Colon (tissue), 2 donors: ENCODE measurements around the gene UBE2O.
"Not testable (repeated sequence)": the region's sequence is repeated elsewhere in the genome, so short reads cannot be mapped to it uniquely, and the experiment has no call there.

ENCODE experiments used
- FAIRE-seq: peaks from 2 replicates; lab custom pipeline; 2012; peaks lifted over from hg19 to GRCh38; lab: Jason Lieb, UNC
- donor health status: control.
- donor health status: control.

Gene UBE2O

DNA sequence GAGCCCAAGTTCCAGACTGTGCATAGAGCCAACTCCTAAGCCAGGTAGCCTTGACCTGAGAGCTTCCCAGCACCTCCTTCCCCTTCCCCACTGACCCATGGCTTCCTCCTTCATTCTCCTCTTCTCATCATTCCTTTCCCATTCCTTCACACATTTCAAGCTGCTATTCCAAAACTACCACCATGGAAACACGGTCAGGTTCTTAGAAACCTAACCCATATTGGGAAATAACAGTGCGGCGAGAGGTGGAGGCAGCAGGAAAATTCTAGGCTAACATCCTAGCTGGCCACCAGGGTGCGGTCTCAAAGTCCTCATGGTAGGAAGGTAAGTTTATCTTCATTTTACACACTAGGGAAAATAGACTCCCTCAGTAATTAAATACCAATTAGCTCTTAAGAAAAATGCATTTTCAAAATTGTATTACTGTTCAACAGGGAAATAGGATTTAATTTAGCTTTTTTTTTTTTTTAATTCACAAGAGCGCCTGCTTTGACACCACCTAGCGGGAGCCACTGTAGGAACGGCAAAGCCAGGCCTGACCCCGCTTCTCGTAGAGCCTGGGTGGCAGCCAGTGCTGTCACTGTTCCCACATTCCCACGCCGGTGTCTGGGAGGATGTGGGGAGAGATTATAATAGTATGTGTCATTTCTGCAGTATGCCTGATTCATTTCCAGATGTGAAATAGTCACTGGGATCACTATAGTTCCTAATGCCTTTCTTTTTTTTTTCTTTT, 82.5 kb downstream of the UBE2O start:
- FAIRE-seq = no peak

DNA sequence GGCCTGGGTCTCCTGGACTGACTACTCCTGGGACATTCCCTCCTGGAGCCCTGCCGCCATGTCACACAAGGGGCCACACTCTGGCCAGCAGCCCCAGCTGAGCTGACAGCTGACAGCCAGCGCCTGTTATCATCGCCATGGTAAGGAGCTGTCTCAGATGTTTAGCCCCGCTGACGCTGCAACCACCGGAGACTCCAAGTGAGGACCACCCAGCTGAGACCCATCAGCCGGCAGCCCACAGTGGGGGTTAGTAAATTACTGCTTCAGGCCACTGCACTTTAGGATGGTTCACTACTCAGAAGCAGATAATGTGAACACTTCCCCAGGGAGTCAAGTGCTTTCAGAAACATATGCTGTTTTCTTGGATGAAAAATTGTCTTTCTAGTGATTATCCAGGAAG, 83.1 kb downstream of the UBE2O start:
- FAIRE-seq = no peak

DNA sequence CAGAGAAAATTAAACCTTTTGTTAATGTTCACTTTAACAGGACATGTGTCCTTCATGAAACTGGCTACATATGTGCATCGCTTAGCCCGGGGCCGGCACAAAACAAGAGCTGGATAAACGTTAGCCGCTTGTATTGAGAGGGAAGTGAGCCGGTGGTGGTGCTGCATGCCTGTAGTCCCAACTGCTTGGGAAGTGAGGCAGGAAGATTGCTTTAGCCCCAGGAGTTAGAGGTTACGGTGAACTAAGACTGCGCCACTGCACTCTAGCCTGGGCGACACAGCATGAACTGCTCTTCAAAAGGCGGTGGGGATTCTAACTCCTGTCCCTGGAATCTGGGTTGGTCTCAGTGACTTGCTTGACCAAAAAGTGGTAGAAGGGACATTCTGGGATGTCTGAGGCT, 83.6 kb downstream of the UBE2O start:
- FAIRE-seq = no peak

DNA sequence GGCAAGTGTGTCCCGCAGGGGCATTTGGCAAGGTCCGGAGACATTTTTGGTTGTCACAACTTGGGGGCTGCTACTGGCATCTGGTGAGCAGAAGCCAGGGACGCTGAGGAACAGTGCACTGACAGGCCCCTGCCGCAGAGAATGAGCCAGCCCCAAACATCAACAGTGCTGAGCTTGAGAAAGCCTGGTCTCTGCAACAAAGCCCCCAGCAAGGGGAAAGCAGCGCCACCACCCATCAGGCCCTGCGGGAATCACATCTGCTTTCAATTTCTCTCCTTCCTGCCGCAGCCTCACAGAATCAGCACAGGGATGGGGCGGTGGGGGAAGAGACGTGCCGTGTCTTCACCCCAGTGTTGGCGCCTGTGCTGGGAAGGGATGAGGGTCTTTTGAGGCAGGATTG, 84.4 kb downstream of the UBE2O start:
- no peak for FAIRE-seq

DNA sequence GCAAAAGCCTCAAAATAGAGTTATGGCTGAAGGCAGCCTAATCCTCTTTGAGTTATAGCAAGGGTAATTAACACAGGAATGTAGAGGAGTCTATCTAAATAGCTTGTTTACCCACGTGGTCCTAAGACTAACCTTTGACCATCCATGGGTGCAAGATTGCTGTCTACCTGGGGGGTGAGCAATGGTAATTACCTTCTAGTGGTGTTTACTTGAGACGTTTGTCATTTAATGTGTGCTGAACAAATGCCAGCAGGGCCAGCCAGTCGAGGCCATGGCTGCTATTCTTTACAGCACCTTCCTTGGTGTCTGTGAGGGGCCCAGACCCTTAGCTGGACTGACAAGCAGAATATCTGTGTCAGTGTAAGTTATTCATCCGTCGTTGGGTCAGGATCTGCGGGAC, 85.3 kb downstream of the UBE2O start:
- no peak for FAIRE-seq

DNA sequence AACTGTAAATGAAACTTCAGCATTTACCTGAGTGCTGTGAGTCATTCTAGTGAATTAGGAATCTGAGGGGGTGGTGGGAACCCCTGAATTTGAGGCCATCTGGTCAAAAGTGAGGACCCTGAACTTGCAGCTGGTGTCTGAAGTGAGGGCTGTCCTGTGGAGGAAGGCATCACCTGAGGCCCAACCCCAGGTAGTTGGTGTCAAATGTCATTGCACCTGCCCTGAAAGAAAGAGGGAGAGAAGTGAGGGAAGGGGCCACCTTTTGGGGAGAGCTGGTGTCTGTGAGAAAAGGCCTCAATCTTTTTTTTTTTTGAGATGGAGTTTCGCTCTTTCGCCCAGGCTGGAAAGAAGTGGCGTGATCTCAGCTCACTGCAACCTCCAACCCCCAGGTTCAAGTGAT, 86.7 kb downstream of the UBE2O start:
- FAIRE-seq = no peak

DNA sequence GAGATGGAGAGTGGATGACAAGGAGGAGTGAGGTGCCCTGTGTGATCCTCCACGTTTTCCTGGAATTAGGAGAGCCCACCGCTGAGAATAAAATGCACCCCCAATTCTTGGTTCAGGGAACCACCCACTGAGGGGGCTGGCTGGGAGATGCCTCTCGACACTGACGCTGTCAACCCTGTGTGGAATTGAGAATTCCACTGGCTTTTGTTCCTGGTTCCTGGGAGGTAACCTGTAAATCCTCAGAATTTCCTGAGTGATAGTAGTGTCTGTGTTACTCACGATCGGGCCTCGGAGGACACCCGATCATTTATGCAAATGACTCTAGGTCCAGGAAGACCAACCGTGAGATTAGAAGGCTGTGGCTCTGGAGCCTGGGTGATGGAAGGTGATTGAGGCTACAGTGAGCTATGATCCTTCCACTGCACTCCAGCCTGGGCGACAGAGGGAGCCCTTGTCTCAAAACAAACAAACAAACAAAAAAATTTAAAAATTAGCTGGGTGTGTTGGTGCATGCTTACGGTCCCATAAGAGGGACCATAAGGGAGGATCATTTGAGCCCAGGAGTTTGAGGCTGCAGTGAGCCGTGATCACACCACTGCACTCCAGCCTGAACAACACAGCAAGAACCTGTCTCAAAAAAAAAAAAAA, 87.6 kb downstream of the UBE2O start:
- no peak for FAIRE-seq

DNA sequence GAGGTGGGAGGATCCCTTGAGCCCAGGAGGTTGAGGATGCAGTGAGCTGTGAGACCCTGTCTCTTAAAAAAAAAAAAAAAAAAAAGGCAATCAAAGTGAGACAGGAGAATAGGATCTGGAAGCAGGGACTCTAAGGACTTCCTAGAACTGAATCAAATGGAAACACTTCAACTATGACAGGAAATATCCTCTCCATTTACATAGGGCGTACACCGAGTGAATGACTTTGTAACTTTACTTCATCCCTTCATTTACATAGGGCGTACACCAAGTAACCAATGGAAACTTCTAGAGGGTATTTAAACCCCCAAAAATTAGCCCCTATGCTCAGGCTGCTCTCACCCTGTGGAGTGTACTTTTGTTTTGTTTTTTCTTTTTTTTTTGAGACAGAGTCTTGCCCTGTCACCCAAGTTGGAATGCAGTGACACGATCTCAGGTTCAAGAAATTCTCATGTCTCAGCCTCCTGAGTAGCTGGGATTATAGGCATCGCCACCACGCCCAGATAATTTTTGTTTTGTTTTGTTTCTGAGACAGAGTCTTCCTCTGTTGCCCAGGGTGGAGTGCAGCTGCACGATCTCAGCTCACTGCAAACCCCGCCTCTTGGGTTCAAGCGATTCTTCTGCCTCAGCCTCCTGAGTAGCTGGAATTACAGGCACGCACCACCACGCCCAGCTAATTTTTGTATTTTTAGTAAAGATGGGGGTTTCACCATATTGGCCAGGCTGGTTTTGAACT, 89.7 kb downstream of the UBE2O start:
- FAIRE-seq = no peak

DNA sequence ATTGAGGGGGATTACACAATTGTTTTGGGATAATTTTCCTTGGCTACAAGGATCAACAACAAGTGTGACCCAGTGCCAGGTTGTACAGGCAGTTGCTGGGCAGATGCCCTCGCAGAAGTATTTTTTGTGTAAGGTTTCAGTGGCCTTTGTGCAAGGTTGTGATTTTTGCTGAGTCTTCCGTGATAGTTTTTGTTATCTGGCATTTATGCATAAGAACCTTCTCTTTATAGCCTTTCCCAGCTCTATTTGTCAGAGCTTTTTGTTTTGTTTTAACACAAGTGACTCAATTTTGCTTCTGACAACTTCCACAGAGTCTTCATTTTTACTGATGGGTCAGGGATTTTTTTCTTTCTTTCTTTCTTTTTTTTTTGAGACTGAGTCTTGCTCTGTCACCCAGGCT, 92.5 kb downstream of the UBE2O start:
- no peak for FAIRE-seq

DNA sequence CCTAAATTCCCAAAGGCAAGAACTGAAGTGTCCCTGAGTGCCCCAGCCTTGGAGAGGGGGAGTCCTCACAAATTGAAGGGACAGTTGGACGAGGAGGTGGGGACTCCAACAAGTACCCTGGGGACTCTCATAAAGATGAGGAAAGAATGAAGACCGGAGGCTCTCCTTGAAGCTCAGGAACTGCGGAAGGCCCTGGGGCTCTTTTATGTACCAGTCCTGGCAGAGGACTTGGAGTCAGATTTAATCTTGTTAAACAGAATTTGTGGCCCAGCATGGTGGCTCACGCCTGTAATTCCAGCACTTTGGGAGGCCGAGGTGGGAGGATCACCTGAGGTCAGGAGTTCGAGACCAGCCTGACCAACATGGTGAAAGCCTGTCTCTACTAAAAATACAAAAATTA, 93.2 kb downstream of the UBE2O start:
- FAIRE-seq = not testable (repeated sequence)

DNA sequence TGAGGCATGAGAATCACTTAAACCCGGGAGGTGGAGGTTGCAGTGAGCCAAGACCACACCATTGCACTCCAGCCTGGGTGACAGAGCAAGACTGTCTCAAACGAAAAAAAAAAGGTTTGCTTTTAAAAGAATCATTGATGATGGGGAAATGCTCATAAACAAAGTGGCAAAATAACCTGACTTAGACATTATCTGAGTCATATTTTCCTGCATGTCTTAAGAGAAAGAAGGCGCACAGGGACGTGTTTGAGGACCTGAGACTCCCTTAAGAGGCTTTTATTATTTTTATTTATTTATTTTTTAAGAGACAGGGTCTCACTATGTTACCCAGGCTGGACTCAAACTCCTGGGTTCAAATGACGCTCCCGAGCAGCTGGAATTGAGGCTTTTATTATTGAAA, 93.6 kb downstream of the UBE2O start:
- FAIRE-seq = no peak

DNA sequence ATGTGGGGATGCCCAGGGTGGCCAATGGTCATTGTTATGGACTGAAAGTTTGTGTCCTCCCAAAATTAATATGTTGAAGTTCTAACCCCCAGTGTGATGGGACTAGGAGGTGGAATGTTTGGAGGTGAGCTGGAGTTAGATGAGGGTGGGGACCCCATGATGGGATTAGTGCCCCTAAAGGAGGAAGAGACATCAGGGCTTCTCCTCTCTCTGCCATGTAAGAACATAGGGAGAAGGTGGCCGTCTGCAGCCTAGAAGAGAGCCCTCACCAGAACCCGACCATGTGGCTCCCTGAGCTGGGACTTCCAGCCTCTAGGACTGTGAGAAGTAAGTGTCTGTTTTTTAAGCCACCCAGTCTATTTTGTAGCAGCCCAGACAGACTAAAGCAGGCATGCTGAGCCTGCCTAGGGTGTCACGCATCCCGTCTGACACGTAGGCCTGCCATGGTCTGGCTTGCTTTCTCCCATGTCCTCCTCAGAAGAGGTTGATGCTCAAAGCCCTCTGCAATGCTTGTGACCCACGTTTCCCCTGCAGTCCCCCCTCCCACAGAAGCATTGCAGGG, 95.3 kb downstream of the UBE2O start:
- FAIRE-seq = no peak

DNA sequence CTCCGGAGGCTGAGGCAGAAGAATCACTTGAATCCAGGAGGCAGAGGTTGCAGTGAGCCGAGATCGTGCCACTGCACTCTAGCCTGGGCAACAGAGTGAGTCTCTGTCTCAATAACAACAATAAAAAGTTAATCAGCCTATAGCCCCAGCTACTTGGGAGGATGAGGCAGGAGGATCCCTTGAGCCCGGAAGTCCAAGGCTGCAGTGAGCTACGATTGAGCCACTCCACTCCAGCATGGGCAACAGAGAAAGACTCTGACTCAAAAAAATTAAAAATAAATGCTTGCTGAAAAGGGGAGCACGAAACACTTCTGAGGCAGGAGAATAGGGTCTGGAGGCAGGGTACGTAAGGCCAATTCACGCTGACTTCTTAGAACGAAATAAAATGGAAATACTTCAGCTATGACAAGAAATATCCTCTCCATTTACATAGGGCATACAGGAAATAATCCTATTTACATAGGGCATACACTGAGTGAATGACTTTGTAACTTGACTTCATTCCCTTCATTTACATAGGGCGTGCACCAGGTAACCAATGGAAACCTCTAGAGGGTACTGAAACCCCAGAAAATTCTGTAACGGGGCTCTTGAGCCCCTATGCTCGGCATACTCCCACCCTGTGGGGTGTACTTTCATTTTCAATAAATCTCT, 96.0 kb downstream of the UBE2O start:
- FAIRE-seq = no peak

DNA sequence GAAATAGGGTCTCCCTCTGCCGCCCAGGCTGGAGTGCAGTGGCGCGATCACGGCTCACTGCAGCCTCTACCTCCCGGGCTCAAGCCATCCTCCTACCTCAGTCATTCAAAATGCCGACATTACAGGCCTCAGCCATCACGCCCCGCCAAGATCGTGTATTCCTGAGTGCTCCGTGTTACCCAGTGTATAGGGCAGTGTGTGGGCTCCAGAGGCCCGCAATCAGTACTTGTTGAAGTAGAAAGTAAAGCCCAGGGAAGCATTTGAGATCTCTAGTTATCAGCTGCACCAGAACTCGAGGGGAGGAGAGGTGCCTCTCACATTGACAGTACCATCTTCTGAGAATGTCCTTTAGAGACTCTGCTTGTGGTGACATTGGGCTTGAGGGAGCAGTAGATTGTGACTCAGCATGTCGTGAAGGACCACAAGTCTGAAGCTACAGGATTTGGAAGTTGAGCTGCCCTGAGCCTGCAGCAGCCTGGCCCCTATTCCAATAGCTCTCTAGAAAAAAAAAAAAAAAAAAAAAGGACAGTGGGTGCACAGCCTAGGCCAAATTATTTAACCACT, 98.1 kb downstream of the UBE2O start:
- FAIRE-seq = no peak

DNA sequence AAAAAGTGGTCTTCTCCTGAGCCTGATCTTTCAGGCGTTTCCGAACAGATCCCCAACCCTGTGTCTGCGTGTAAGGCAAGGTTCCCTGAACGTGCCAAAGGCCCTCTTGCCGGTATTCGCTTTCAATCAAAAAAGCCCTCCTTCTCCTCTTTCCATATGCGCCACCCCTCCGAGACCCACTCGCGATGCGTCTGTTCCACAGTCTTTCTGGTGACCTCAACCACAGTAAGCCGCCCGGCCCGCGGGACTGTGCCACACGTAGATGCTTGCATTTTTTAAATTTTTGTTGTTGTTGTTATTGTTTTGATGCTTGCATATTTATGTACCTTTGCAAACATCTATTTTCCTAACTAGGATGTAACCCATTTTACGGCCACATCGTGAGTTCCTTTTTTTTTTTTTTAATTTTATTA, 98.6 kb downstream of the UBE2O start:
- no peak for FAIRE-seq

DNA sequence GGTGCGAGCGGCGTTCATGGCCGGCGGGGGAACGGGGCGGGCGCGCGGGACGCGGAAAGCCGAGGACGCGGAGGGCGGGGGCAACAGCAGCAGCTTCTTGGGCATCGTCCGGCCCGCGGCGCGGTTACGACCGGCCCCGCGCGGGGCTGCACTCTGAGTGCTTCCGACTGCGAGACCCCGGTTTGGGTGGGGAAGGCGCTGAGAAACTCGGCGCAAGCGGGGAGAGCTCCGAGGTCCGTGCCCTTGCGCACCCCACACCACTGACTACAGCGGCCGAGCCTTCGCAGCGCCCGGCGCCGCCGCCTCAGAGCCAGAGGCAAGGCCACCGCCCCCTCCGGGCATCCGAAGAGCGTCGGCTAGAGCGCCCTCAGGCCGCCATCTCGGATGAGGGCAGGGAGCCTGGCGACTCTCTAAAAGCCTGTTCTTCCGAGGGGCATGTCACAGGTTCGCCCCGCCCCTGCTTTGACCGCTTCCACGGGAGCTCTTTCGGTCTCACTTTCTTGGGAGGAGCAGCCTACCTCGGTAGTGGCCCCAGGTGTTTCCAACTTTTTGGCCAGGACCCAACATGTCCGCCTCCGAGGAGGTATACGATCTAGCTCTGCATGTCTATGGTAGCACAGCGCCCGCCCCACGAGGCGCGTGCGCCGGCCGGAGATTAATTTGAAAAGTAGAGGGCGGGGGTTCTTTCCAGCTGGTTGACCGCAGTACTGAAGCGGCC, 99.2 kb downstream of the UBE2O start, which contains the start of gene PRPSAP1:
Gene PRPSAP1, minus strand, starts transcription at position 318 of the 718 bp plus-strand sequence. Its CDS starts 213 bp downstream, at position 105.
- FAIRE-seq = no peak

DNA sequence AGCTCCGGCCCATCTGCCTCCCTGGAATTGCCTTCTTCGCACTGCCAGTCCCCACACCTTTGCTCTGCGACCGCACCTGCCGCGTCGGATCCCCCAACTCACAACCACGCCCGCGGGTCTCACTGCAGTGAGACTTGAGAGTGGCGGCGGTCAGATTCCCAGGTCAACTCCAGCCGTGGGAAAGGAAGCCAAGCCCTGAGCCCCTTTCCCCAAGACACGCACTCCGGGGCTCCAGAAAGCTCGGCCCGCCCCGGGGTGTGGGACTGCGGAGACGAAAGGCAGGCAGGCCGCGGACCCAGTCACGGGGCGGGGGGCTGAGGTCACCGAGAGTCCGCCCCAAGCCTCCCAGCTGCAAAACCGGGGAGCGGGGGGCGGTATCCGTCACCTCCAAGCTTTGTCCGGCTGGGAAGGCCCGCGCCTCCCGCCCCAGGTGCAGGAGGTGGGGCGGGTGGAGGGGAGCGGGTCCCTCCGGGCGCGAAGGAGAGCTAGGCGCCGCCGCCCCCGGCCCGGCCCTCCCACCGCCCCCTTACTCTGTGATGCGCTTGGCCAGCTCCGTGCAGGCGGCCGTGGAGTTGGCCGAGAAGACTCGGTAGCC, 99.9 kb downstream of the UBE2O start:
- no peak for FAIRE-seq

DNA sequence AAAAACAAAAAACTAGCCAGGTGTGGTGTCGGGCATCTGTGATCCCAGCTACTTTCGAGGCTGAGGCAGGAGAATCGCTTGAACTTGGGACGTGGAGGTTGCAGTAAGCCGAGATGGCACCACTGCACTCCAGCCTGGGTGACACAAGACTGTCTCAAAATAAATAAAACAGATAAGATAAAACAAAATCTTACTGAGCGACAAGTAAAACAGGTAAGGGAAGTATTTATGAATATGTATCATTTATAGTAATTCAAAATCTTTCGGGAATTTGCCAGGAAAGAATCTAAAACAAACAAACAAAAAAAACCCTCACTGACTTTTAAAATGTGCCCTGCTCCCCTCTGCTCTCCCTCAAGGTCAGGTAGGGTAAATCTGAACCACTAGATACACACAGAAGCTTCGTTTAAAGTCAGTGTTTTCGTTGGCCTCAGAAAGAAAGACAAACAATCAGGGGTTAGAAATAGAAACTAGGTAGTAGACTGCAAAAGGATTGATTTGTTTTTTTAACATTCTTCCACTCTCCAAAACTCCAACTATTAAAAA, 101.4 kb downstream of the UBE2O start:
- FAIRE-seq = no peak

DNA sequence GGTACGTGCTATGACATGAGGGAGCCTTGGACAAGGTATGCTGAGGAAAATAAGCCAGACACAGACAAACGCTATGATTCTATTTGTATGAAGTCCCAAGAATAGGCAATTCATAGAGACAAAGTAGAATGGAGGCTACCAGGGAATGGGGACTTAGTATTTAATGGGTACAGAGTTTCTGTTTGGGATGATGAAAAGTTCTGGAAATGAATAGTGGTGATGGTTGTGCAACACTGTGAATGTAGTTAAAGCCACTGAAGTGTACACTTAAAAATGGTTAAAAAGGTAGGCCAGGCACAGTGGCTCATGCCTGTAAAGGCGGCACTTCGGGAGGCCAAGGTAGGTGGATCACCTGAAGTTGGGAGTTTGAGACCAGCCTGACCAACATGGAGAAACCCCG, 102.5 kb downstream of the UBE2O start:
- FAIRE-seq = no peak

DNA sequence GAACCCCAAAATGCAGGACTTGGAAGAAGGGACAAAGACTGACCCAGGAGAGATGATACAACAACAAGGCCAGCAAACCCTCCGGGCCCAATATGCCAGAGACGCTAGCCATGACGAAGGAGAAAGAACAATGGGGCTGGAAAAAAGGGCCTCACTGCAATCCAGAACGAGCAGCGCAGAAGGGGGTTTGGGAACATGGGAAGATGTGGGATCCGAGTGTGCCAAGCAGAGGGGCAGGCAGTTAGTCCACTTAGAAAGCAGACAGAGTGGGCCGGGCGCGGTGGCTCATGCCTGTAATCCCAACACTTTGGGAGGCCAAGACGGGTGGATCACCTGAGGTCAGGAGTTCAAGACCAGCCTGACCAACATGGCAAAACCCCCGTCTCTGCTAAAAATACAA, 106.0 kb downstream of the UBE2O start:
- not testable (repeated sequence) for FAIRE-seq
